Cardiac fibroblast (primary cell): ENCODE data around the gene MCOLN1.
A peak's percentile ranks its signal among the peaks of the same experiment; 100 is the strongest.

Experiments used
- DNase-seq, 2 donors: peaks; one replicate each; pipeline versions ENCODE4 v3.0.0 to v3.0.0-alpha.2; 2010; ENCODE audit warnings: low read depth in 2 of 2
- H3K4me3 ChIP-seq, 2 donors: replicated peaks in 1 of 2; 1 replicate in 1 of 2; 2 replicates in 1 of 2; pipeline ENCODE4 v1.5.1; 2011; ENCODE audit warnings: low read depth in 2 of 2, low read length in 2 of 2, mild to moderate bottlenecking in 2 of 2, moderate library complexity in 1 of 2
- TF ChIP-seq, protein P1 (sequence below): IDR thresholded peaks from one replicate; pipeline ENCODE4 v1.5.1; 2011; ENCODE audit warnings: low read depth, mild to moderate bottlenecking, low read length, inconsistent platforms

The MCOLN1 gene

DNA sequence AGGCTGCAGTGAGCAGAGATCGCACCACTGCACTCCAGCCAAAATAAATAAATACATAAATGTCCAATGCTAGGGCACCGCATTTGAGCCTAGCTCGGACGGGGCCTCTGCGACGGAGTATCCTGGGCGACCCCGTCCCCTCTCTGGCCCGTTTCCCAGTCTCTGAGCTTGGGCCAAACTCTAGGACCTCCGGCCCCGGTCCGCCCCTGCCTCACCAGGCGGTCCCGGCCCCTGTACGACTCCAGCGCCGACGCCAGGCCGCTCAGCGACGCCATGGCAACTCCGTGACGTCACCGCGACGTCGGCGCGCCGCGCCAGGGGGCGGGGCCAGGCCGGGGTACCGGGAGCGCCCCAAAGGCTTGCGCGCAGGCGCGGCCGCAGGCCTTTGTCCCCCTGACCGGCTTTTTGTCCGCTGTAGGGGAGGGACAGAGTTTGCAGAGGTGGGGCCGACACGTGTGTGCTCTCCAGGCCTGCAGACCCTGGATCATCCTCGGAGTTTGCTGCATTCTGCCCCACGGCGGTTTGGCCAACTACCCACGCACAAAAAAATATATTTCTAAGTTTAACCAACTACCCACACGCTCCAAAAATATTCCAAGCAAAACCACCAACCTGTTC is 33.6 kb upstream of the MCOLN1 start, which contains the start of gene PEX11G:
TSS of gene PEX11G (minus strand) at position 300 of the 618 bp plus-strand sequence. CDS start at position 275, 25 bp downstream.
- peak; percentile 84 to 90 for DNase-seq
- TF ChIP-seq, protein P1, sequence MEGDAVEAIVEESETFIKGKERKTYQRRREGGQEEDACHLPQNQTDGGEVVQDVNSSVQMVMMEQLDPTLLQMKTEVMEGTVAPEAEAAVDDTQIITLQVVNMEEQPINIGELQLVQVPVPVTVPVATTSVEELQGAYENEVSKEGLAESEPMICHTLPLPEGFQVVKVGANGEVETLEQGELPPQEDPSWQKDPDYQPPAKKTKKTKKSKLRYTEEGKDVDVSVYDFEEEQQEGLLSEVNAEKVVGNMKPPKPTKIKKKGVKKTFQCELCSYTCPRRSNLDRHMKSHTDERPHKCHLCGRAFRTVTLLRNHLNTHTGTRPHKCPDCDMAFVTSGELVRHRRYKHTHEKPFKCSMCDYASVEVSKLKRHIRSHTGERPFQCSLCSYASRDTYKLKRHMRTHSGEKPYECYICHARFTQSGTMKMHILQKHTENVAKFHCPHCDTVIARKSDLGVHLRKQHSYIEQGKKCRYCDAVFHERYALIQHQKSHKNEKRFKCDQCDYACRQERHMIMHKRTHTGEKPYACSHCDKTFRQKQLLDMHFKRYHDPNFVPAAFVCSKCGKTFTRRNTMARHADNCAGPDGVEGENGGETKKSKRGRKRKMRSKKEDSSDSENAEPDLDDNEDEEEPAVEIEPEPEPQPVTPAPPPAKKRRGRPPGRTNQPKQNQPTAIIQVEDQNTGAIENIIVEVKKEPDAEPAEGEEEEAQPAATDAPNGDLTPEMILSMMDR: no peak

DNA sequence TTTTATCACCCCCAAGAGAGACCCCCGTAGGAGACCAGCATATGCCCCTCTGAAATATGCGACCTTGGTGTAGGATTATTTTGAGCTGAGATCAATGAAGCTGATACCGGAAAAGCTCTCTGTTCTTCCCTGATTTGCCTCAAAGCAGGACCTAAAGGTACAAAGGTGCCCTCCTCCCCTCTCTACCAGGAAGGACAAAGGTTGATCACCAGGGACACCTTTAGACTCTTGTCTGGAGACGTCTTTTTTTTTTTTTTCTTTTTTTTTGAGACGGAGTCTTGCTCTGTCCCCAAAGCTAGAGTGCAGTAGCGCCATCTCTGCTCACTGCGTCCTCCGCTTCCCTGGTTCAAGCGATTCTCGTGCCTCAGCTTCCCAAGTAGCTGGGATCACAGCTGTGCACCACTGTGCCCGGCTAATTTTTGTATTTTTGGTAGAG is 32.8 kb upstream of the MCOLN1 start:
- DNase-seq: no peak
- H3K4me3 ChIP-seq: no peak overlapping the region
- TF ChIP-seq, protein P1: no peak

More for the DNA sequence above, 33.6 kb upstream of the MCOLN1 start, which contains the start of gene PEX11G:
- H3K4me3 ChIP-seq: peak within 1 kb of the TSS; percentile 66 to 68

DNA sequence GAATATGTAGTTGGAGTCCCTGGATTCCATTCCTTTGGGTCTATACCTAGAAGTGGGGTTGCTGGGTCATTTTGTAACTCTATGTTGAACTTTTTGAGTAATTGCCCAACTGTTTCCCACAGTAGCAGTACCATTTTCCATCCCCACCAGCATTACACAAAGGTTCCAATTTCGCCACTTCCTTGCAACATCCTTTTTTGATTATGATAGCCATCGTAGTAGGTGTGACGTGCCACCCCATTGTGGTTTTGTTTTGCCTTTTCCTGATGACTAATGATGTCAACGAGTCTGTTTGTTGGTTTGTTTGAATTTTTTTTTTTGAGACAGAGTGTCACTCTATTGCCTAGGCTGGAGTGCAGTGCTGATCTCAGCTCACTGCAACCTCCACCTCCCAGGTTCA is 30.3 kb upstream of the MCOLN1 start:
- TF ChIP-seq, protein P1: no peak
- no peak overlapping the region for H3K4me3 ChIP-seq
- DNase-seq: peak; percentile 56 to 84

DNA sequence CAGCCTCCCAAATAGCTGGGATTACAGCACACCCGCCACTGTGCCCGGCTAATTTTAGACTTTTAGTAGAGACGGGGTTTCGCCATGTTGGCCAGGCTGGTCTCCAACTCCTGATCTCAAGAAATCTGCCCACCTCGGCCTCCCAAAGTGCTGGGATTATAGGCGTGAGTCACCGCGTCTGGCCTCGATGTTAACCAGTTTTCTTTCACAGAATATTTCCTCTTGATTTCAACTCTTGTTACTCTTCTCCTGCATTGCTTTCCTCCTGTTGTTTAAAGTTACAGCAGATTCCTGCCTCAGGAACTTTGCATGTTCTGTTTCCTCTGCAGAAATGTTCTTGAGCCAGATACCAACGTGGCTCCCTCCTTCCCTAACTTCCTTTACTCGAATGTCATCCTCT is 29.9 kb upstream of the MCOLN1 start:
- TF ChIP-seq, protein P1: no peak
- DNase-seq: no peak
- H3K4me3 ChIP-seq: no peak overlapping the region

DNA sequence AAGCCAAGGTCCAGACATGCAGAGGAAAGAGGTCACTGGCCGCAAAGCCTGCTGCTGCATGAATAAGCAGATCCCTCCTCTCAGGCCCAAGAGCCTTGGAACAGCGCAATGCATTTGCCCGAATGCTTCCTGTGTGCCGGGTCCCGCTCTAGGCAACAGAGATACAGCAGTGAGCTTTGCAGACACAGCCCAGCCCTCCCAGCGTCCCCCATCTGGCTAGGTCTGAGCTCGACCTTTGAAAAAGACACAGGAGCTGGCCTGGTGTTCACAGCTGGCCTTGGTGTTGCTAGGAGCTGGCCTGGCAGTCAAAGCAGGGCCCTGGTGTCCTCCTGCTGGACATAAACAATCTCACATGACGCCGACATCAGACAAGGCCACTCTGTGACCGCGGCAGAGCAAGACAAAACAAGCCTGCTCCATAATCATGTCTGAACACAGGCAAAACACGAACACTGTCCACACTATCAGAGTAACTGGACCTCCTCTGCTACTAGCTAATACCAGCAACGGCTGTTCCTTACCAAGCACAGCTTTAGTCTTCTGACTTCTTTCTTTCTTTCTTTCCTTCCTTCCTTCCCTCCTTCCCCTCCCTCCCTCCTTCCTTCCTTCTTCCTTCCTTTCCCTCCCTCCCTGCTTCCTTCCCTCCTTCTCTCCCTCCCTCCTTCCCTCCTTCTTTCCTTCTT is 27.9 kb upstream of the MCOLN1 start:
- TF ChIP-seq, protein P1: peak; percentile 34
- peak; percentile 52 to 65 for DNase-seq
- H3K4me3 ChIP-seq: no peak overlapping the region

DNA sequence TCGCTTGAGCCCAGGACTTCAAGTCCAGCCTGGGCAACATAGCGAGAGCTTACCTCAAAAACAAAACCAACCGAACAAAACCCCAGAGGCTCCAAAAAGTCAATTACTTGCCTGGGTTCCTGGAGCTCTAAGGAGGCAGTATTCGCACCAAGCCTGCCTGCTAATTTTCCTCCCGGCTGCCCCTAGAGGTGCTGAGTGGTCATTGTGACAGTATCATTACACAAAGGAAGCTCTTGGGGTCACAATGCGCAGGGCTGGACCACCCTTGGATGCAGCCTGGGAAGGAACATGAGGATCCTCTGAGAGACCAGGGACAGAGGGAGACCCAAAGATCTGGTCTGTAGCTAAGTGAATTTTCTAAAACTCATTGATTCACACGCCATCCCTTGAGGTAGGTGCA is 25.1 kb upstream of the MCOLN1 start:
- TF ChIP-seq, protein P1: peak; percentile 46

More for the DNA sequence above, 25.1 kb upstream of the MCOLN1 start:
- peak in 1 of 2 donors; percentile 21 for DNase-seq
- no peak overlapping the region for H3K4me3 ChIP-seq
